HG03571 (cell line): ENCODE results near the gene EMP2.
"Not testable (repeated sequence)": the region's sequence is repeated elsewhere in the genome, so short reads cannot be mapped to it uniquely, and the experiment has no call there.

Experiments used
- ATAC-seq: cut with Tn5 transposase; IDR thresholded peaks from one replicate; pipeline ENCODE4 v1.9.1; 2021; ENCODE audit not compliant: unreplicated experiment

EMP2 gene

DNA sequence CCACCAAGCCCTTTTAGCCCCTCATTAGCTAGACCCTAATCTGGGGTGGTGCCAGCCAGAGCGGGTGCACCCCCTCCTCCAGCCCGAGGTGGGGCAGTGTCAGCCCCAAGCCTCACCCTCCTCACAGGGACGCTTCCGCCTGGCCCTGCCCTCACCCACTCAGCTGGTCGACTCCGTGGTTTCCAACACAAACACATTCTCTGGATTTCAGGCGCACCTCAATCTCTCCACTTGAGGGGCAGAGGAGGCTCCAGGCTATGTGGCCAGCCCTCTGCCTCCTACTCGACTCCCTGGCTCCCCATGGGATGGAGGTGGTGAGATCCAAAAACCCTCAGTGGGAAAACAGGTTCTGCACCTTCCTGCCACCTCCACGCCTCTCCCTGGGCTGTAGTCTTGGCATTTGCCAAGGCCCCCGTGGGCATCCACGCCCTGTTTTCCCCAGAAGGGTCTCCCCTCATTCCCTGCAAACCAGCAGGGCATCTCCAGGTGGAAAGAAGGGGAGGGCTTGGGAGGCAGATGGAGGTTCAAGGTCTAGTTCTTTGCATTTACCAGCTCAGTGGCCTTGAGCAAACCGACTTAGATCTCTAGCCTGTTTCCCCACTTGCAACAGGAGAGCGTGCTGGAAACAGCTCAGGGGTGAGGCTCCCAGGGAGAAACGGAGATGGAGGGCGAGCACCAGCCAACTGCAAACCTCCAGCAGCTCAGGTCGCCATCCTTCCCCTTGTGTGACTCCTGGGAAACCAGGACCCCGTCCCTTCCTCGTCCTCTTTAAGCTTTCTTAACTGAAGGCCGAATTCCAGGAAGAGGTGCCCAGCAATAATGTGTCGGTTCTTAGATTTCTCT is 1.7 kb downstream of the EMP2 start:
- no peak for ATAC-seq

DNA sequence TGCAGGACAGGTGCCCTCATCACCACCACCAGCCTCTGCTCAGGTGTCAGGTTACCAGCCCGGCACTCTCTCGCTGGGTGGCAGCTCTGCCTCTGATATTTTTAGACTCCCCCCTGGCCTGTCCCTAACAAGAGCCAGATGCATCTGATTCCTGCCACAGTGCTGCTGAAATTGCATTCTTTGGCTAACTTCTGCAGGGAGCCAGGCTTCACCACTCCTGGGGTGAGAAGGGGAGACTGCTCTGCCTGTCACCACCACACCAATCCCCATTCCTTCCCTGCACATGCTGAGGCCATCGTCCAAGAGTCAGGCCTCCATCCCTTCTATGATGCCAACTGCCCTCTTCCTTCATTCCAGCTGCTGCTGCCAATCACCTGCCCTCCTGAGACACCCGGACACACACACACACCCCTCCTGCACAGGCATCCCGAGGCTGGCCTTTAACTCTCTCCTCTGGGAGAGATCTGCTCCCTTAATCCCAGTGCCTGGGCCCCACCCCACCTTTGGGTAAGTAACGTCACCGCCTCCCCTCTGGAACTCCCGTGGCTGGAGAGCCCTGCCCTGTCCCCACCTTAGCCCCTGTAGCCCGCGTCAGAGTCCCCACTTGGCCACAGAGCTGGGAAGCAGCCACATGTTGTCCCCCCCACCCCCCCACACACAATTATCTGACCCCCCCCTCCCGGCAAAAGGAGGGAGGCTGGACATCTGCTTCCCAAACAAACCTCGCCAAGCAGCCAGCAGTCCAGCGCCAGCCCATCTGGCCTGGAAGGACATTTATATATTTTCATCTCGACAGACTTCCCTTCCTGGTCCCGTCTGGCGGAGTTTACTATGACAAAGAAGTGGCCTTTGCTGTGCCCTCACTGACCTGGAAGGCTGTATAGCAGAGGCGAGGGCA is 2.8 kb downstream of the EMP2 start:
- ATAC-seq: no peak

DNA sequence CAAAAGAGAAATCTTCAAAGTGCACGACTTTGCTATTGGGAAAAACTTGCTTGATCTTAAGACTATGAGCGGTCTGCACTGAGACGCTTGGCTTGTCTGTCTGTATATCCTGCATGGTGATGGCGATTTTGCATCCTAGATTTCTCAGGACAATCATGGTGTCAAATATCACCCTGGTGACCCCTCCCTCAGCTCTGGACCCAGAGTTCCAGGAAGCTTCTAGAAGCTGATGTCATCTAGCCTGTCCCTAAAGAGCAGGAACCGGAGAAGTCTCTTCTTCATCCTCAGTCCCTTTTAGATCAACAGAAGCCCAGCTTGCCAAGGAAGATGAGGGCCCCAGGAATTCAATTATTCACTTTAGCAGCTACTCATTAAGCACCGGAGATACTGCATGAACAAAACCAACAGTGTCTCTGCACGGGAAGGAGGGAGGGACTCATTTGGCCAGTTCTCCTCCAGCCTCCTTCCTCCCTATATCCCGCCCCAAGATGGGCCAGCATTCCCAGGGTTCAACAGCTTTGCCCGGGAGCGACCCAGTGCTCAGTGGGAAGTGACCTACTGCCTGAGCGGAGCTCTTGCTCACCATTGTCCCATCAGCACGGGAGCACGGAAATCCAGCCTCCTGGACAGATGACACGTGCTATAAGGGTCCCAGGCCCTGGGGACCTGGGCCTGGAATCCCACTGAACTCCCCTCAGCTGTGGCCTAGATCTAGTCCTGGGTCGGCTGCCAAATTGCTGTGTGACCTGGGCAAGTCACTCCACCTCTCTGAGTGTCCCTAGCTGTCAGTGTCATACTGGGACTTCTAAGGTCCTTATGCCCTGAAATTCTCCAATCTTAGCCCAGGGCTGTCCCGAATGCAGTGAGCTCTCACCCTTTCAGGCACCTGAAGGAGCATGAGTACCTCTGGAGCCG is 3.8 kb downstream of the EMP2 start:
- ATAC-seq: no peak

DNA sequence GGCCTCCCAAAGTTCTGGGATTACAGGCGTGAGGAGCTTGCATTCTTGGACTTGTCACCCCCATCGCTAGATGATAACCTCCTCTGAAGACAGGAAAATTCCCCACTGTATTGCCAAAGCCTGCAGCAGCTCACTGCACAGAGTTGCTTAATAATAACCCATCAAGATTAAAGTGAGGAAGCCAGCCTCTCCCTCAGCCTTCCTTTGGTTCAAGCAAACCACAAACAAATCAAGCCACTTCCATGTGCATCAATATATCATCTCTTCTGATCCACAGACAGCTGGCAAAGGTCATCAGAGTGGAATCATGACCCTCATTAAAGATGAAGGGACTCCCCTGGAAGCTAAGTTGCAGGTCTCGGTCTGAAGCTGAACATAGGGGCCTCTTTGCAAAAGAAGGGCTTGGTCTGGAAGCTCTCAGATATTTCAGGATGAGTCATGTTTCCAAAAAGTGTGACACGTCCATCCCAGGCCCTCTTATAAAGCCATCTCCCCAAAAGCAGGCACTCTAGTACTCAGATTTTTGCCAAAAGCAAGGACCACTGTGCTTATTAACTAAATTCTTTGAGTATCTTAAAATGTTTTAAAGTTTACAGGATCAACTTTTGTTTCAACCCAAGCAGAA is 4.8 kb downstream of the EMP2 start:
- ATAC-seq: no peak

DNA sequence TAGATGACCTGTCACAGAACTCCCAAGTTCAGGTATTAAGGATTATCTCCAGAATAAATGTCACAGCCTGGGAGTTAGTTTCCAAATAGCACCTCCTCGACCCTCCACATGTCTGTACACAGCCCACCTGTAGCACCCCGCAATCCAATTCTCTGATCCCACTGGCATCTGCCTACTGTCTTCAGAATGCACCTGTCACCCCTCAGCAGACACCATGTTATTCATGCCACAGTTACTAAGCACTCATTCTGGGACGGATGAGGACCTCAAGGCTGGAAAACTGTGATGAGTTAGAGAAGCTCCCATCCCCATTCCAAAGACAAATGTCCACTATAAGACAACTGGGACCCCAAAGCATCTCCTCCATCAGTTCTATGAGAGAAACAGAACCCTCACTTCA is 7.8 kb downstream of the EMP2 start:
- no peak for ATAC-seq

DNA sequence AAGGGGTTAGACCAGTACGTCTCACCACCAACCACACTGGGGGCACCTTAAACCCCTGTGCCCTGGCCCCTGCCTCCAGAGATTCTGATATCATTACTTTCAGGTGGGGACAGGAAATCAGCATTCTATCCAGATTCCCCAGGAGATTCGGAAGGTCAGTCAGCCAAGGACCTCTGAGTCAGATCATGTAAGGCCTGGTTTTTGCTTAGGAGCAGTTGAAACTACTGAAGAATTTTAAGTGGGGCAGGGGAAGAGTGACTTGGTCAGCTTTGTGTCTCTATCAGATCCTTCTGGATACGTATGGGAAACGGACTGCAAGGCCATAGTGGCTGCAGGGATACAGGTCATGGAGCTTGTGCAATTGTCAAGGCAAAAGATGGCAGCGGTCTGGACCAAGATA is 9.0 kb downstream of the EMP2 start:
- ATAC-seq: no peak

DNA sequence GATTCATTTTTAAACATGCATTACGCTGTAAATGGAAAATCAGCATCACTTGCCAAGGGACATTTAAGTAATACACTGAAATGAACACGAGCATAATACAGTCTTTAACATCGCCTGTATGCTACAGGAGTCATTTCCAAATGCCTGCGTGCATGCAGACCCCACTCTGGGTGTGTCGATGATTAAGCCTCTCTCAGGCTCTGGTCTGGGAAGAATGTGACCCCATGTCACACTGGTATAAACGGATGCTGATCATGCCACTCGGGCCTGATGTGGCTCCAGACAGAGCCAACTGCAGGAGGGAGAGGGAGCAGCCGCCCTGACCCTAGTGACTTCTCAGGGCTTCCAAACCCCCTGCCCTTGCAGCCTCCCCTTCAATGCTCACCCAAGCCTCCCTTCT is 10.8 kb downstream of the EMP2 start:
- ATAC-seq: no peak

DNA sequence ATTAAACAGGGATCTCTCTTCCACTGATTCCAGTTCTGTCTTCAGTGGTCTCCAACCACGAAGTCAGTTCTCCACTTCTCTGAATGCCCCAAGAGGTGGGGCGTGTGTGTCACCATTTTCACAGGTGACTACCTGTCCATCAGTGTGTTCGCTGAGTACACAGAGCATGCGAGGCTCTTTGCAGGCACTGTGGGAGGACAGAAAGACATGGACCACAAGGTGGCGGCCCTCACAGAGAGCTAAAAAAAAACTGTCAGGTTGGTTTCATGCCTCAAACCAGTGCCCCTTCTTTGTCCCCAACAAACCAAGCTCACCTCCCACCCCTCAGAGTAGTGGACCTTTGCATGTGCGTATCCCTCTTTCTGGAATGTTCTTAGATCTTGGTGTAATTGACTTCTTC is 13.8 kb downstream of the EMP2 start:
- ATAC-seq: no peak

DNA sequence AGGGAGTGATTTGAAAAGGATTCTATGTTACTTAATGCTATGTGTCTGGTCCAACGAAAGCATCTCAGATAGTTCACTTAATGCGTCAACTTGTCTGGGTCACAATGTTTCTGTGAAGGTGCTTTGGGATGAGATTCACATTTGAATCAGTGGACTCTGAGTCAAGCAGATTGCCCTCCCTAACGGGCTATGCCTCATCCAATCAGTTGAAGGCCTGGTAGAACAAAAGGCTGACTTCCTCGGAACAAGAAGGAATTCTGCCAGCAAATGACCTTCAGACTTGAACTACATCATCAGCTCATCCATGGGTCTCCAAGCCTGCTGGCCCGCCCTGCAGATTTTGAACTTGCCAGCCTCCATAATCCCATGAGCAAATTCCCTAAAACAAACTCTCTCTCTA is 15.2 kb downstream of the EMP2 start:
- ATAC-seq: no peak

DNA sequence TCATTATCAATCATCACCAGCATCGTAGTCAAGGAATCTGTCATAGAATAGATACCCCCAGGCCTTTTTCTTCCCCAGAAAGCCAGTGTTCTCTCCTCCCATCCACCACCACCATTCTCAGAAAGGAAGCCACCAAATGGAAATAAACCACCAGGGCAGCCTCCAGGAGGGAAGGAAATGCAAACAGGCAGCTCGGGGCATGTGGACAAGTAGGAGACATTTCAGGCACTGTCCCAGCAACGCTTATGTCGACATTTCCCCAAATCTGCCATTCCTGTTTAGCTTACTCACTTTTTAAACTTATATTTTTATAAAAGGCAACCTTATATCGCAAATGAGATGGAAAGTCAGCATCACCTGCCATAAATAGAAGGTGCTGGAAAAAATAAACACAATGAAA is 15.8 kb downstream of the EMP2 start:
- ATAC-seq: no peak

DNA sequence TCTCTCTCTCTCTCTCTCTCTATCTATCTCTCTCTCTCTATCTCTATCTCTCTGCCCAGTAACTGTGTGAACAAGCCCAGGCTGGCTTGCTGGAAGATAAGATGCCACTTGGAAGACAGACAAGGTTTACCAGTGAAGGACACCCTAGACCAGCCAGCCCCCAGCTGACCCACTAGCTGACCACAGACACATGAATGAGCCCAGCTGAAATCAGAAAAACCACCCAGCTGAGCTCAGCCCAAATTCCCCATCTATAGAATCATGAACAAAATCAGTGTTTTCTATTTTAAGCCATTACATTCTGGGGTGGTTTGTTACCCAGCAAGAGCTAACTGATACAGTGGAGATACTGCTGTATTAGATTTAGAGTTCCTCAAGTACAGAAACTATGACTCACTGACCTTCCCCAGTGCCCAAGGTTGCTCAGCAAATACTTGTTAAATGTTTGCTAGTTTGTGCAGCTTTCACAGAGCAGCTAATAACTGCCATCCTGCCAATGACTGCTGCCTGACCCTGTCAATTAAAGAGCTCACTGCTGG is 18.0 kb downstream of the EMP2 start:
- no peak for ATAC-seq

DNA sequence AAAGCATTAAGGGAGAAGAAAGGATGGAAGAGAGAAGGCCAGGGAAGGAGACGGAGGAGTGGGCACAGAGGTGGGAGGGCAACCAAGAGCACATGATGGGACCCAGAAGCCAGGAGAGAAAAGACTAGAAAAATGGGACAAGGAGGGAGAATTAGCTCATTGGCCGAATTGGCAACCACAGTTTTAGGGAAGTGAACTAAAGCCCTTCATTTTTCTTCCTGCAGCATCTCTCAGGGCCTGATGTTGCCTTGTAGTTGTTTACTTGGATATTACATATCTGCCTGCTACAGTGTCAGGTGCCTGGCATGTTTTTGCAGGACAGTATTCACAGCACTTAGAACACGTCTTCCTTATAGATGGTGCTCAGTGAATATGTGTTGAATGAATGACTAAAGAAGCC is 19.0 kb downstream of the EMP2 start:
- ATAC-seq: no peak

DNA sequence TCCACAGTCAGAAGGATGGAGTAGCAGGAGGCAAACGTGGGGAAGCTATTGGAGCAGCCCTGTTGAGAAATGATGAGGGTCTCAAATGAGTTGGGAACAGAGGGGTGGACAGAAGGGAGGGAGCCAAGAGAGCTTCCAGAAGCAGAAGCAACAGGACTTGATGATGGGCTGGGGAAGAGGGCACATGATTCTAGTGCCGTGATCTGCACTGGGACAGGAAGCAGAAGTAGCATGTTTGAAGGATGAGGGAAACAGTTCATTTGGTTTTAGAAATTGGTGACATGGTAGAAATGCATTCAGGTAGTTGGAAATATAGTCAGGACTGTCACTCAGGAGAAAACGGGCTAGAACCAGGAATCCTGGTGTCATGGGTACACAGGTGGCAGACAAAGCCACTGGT is 19.4 kb downstream of the EMP2 start:
- no peak for ATAC-seq

DNA sequence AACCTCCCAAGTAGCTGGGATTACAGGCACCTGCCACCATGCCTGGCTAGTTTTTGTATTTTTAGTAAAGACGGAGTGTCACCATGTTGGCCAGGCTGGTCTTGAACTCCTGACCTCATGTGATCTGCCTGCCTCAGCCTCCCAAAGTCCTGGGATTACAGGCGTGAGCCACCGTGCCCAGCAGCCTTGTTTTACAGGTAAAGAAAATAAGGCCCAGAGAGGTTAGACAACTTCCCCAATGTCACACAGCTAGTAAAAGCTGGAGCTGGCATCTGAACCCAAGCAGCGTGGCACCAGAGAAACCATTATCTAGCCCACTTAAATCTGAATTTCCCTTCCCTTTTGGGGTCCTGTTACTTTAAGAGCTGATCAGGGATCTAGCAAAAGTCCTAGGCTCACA is 20.6 kb downstream of the EMP2 start:
- not testable (repeated sequence) for ATAC-seq

DNA sequence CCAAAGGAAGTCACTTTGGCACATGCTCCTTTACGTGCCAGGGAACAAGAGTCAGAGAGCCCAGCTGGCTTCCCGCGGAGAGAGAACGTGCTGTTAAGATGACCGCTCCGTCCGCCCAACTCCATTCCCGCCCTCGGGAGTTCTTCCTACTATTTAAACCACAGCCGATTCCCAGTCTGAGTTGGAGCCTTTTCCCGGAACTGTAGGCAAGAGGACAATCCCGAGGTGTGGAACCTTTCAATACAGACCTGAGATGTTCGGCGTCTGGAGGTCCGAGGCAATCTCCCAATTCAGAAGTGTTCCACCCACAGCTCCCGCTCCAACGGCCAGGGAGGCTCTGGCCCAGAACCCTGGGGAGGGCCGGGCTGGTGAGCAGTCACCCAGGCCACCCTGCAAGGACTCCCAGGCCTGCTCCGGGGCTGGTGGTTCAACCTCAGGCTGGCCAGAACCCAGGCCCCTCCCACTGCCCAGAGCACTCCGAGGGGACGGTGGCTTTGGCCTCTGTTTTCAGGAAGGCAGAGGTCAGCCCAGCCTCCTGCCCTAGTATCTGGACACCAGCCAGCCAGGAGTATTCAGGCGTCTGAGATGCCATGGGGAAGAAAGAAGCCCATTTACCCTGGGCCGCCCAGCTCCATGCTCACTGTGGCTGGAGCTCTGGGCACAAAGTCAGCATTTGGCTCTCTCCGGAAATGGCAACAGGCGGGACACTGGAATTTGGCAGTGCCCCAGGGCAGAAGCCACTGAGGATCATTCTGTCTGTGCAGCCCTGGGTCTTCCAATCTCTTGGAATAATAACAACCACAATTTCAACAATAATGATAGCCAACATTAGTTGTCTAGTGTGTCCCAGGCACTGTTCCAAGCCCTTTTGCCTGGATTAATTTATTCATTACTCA is 21.4 kb downstream of the EMP2 start:
- no peak for ATAC-seq

DNA sequence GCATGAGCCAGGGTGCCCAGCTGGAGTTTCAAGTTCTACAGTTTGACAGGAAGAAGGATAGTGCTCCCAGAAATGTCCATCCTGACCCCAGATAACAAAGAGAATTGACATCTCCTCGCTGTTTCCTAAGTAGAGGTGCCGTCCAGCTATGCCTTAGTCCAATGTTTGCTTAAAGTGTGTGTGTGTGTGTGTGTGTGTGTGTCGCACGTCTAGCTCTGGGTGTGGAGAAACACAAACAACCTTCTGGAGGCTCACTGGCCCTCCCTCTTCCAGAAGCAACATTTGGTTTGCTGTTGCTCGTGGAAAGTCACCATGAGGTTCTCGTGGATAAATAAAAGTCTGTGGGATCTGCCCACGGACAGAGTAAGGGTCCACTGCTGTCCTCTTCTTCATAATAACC is 22.1 kb downstream of the EMP2 start:
- no peak for ATAC-seq

DNA sequence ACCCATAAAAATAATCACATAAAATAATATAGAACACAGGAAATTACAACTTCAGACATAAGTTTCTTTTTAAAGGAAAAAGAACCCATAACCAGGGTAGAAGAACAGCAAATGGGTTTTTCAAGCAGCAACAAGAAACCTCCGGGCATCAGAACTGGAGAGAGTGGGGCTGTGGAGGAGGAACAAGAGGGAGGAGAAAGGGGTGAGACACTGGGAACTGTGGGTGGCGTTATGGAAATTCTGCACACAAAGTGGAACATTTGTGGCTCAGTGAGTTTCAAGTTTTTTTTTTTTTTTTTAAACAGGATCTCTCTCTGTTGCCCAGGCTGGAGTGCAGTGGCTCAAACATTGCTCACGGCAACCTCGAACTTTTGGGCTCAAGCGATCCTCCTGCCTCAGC is 22.6 kb downstream of the EMP2 start:
- ATAC-seq: no peak

DNA sequence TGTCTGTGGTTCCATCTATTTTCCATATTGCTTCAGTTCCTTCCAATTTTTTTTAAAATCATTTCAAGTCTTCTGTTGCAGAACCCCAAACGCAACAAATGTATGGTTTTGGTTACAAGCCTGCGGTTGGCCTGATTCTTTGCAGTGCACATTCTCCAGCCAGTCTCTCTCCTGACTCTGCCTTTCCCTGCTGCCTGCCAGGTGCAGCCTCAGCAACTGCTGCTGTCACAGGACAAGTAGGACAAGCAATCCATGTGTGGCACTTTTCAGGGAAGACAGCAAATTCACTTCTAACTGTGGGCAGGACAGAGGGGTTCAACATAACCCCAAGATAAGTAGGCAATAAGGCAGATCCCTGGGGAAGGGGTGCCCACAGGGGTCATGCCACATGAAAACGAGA is 24.2 kb downstream of the EMP2 start:
- ATAC-seq: no peak

DNA sequence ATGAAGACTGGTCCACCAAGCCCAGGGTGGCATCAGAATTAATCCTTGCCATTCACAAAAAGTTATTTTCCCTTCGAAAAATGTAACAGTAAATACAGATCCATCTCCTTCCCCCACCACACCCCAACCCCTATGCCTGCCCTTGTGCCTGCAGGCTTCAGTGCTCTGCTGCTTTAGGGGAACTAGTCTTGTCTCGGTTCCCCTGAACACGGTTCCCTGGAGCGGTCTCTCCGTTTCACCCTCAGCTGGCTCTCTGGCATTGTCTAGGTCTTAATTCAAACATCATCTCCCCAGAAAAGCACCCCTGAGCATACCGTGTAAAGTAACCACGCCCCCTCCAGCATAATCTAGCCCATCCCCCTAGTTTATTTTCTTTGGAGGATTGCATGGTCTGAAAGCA is 25.8 kb downstream of the EMP2 start:
- no peak for ATAC-seq
